ENCODE results near the gene FHOD1.

The FHOD1 gene

DNA sequence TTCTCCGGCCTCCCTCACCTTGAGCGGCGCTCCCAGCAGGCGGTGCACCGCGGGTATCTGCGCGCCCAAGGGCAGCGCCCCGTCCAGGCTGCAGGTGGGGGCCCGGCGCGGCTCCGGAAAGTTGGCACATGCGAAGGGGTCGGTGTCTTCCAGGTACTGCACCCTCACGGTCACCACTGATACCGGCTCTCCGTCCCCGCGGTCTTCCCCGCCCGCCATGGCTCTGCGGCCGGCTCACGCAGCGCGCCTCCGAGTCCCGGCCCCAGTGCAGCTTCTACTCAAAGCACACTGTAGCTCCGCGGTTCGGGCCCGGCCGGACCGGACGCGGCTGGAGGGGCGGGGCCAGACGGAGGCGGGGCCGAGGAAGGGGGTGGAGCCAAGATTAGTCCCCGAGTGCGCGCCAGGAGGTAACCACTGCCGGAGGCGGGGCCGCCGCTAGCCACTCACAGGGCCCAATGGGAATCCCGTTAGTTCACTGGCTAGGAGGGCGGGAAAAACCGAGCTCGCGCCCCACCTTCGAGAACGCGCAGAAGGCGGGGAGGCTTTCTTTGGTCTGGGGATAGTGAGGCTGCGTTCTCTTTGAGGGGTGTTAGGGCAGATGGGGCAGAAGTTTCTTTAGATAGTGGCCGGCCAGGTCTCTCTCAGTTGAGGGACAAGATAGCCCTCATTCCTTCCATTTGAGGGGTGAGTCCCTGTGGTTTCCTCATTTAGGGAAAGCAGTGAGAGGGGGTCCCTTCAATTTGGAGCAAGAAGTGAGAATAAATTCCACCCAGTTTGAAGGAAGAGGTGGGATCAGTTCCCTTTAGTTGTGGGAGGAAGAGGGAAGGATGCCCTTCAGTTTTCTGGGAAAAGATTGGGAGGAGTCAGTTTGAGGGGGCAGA lies at the start of gene FHOD1:
TSS of gene FHOD1 (minus strand) at position 290 of the 881 bp plus-strand sequence. CDS start at position 219, 71 bp downstream.
- H3K4me3 ChIP-seq (ENCODE audit: low read depth, low read length), result peak within 1 kb of the TSS; percentile 77
- TF ChIP-seq, protein P1, sequence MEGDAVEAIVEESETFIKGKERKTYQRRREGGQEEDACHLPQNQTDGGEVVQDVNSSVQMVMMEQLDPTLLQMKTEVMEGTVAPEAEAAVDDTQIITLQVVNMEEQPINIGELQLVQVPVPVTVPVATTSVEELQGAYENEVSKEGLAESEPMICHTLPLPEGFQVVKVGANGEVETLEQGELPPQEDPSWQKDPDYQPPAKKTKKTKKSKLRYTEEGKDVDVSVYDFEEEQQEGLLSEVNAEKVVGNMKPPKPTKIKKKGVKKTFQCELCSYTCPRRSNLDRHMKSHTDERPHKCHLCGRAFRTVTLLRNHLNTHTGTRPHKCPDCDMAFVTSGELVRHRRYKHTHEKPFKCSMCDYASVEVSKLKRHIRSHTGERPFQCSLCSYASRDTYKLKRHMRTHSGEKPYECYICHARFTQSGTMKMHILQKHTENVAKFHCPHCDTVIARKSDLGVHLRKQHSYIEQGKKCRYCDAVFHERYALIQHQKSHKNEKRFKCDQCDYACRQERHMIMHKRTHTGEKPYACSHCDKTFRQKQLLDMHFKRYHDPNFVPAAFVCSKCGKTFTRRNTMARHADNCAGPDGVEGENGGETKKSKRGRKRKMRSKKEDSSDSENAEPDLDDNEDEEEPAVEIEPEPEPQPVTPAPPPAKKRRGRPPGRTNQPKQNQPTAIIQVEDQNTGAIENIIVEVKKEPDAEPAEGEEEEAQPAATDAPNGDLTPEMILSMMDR (IDR thresholded peaks at IDR 0.05; ENCODE audit: borderline replicate concordance, insufficient read depth, low read depth, low read length), result no peak

- TF ChIP-seq, protein P1 (IDR thresholded peaks at IDR 0.05; ENCODE audit: borderline replicate concordance, insufficient read depth, low read depth, low read length), result no peak
- no peak overlapping the region for H3K4me3 ChIP-seq (ENCODE audit: low read depth, low read length)
Observed at GRCh38 chr16:67296420-67296819, 49.1 kb upstream of the FHOD1 start.

GRCh38 chr16:67294938-67295361 lies 47.7 kb upstream of the FHOD1 start:
- TF ChIP-seq, protein P1 (IDR thresholded peaks at IDR 0.05; ENCODE audit: borderline replicate concordance, insufficient read depth, low read depth, low read length), result no peak
- no peak overlapping the region for H3K4me3 ChIP-seq (ENCODE audit: low read depth, low read length)

- no peak overlapping the region for H3K4me3 ChIP-seq (ENCODE audit: low read depth, low read length)
- TF ChIP-seq, protein P1 (IDR thresholded peaks at IDR 0.05; ENCODE audit: borderline replicate concordance, insufficient read depth, low read depth, low read length), result no peak
Observed at GRCh38 chr16:67294171-67294757, 47.0 kb upstream of the FHOD1 start.

GRCh38 chr16:67291461-67291860 lies 44.2 kb upstream of the FHOD1 start:
- TF ChIP-seq, protein P1 (IDR thresholded peaks at IDR 0.05; ENCODE audit: borderline replicate concordance, insufficient read depth, low read depth, low read length), result no peak
- H3K4me3 ChIP-seq (ENCODE audit: low read depth, low read length), result no peak overlapping the region

DNA sequence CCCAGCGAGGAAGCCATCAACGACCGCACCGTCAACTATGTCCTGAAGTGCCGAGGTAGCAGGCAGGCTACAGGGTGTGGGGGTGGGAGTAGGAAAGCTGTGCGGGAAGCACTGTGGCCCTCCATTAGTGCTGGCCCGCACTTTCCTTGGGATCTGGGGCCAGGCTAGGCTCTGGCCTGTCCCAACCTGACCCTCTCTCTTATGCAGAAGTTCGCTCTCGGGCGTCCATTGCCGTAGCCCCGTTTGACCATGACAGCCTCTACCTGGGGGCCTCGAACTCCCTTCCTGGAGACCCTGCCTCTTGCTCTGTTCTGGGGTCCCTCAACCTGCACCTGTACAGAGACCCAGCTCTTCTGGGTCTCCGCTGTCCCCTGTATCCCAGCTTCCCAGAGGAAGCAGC lies 40.7 kb upstream of the FHOD1 start:
- TF ChIP-seq, protein P1 (IDR thresholded peaks at IDR 0.05; ENCODE audit: borderline replicate concordance, insufficient read depth, low read depth, low read length), result no peak
- no peak overlapping the region for H3K4me3 ChIP-seq (ENCODE audit: low read depth, low read length)

Data from GM12875 (cell line).